22Rv1 (cell line): ENCODE data around the gene FAM193B.

Experiments used
- CTCF ChIP-seq: fragments of 450-650 bp; IDR thresholded peaks from 2 replicates; pipeline ENCODE4 v1.5.1; 2017; ENCODE audit warnings: mild to moderate bottlenecking
- ZFX ChIP-seq: fragments of 450-650 bp; IDR thresholded peaks from 2 replicates; pipeline ENCODE4 v1.6.1; 2017; ENCODE audit warnings: antibody characterized with exemption, borderline replicate concordance

GRCh38 chr5:177505075-177505474 is 49.3 kb downstream of the FAM193B start:
- TF ChIP-seq CTCF (no peak), ZFX (no peak)
